Left ventricle myocardium superior (tissue), 1 donor: ENCODE measurements around the gene WDR6. TPM values are rescaled to one million over a fixed set of nuclear protein-coding genes. Genes with fewer than 3 reads are reported as not detected.
A peak's percentile ranks its signal among the peaks of the same experiment; 100 is the strongest.

Experiments used
- ATAC-seq: fragments of 200-7000 bp; cut with Tn5 transposase; one replicate; pipeline ENCODE4 v1.9.1; 2020; ENCODE audit warnings: mild to moderate bottlenecking, moderate library complexity
- DNase-seq: peaks from one replicate; pipeline ENCODE4 v3.0.0-alpha.2; 2020
- intact Hi-C: fragments of 100-400 bp; cut with micrococcal nuclease; formaldehyde crosslinking; loops from one replicate; pipeline ENCODE4 v1.11.0; 2022
- total RNA-seq: library from RNA; stranded (reverse); fragmentation: NEBNext Ultra II Directional; extraction: Animal tissue kit (Norgen Biotek cat#: 25700); gene quantifications from one replicate; pipeline ENCODE4 v1.2.1, GENCODE V29; 2021
- donor health status: DM: no; HTN: yes; CAD: no; lungs with severe emphysema.

The WDR6 gene
- total RNA-seq, 1 donor from 2014 or later: 86.9 TPM

DNA sequence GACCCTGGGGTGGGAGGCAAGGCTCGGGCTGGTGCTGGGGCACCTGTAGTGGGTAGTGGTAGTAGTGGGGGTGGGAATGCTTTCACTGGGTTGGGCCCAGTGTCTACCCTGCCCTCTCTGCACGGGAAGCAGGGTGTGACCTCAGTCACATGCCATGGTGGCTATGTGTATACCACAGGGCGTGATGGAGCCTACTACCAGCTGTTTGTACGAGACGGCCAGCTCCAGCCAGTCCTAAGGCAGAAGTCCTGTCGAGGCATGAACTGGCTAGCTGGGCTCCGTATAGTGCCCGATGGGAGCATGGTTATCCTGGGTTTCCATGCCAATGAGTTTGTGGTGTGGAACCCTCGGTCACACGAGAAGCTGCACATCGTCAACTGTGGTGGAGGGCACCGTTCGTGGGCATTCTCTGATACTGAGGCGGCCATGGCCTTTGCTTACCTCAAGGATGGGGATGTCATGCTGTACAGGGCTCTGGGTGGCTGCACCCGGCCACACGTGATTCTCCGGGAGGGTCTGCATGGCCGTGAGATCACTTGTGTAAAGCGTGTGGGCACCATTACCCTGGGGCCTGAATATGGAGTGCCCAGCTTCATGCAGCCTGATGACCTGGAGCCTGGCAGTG is 6.0 kb downstream of the WDR6 start:
- ATAC-seq (no peak), DNase-seq (no peak)
- intact Hi-C loops: no loop called here

DNA sequence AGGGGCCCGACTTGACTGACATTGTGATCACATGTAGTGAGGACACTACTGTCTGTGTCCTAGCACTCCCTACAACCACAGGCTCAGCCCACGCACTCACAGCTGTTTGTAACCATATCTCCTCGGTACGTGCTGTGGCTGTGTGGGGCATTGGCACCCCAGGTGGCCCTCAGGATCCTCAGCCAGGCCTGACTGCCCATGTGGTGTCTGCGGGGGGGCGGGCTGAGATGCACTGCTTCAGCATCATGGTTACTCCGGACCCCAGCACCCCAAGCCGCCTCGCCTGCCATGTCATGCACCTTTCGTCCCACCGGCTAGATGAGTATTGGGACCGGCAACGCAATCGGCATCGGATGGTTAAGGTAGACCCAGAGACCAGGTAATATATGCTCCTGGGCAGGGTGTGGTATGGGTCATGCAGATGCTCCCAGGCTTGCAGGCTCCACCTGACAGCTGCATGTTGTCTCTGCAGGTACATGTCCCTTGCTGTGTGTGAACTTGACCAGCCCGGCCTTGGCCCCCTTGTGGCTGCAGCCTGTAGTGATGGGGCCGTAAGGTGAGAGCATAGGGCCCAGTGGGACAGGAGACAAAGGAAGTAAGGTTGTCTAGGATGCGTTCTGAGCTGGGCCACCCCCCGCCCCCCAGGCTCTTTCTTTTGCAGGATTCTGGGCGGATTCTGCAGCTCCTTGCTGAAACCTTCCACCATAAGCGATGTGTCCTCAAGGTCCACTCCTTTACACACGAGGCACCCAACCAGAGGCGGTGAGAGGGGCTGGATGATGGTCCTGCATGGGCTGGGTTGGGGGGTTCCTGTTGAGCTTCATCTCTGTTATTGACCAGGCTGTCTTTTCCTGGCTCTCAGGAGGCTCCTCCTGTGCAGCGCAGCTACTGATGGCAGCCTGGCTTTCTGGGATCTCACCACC is 6.8 kb downstream of the WDR6 start:
- intact Hi-C loops: no loop called here
- ATAC-seq (no peak), DNase-seq (no peak)

DNA sequence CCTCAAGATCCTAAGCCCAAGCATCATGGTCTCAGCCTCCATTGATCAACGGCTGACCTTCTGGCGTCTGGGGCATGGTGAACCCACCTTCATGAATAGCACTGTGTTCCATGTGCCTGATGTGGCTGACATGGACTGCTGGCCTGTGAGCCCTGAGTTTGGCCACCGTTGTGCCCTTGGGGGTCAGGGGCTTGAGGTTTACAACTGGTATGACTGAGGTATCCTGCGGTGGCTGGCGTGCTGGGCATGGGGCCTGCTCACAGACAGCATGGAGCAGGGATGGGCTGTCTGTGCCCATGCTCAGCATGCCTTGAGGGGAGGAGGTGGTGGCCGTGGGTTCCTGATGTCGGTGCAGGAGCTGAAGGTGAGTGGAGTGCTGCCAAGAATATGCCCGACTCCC is 7.9 kb downstream of the WDR6 start:
- intact Hi-C loops: no loop called here

DNA sequence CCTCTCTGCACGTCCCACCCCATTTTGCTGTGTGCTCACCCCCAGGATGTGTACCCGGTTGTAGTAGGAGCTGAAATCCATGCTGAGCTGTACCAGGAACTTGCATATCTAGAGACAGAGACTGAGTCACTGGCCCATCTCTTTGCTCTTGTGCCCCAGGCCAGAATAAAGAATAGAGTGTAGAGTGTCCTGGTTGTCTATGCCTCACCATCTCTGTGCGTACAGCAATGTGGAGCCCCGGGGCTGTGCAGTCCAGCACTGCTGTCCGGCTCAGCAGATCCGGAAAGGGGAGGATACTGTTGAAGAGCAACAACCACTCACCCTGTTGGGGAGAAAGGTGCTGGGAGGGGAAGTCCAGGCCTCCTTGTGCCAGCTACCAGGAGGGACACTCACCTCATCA is 8.6 kb downstream of the WDR6 start:
- ATAC-seq (no peak), DNase-seq (no peak)
- intact Hi-C loops: no loop called here

More for the DNA sequence above, 7.9 kb downstream of the WDR6 start:
- DNase-seq (no peak), ATAC-seq (no peak)

- DNase-seq (no peak), ATAC-seq (no peak)
- intact Hi-C loops: no loop called here
Observed at GRCh38 chr3:49016414-49017228, 9.4 kb downstream of the WDR6 start.

- intact Hi-C loops: no loop called here
- DNase-seq (no peak), ATAC-seq (no peak)
Observed at GRCh38 chr3:49017229-49017970, 10.2 kb downstream of the WDR6 start.

GRCh38 chr3:49017971-49018706 is 10.9 kb downstream of the WDR6 start, which contains the start of gene DALRD3:
Gene DALRD3, minus strand, starts transcription at chr3:49018580. Its CDS starts 16 bp downstream, at chr3:49018564.
- DNase-seq (peak; percentile 81), ATAC-seq (peak; percentile 3)
- intact Hi-C loops: no loop called here

DNA sequence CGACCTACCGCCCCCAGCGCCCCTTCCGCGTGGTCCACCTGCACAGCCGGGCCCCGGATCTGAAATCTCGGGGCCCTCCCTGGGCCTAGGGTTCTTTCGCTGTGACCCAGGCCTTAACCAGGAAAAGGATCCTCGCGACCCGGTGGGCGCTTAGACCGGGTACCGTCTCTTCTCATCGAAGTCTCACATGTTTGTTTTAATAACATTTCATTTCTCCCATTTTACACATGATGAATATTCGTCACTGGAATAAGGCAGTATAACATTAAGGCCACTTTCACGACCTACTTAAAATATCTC is 11.5 kb downstream of the WDR6 start:
- intact Hi-C loops: no loop called here
- ATAC-seq (no peak), DNase-seq (no peak)

DNA sequence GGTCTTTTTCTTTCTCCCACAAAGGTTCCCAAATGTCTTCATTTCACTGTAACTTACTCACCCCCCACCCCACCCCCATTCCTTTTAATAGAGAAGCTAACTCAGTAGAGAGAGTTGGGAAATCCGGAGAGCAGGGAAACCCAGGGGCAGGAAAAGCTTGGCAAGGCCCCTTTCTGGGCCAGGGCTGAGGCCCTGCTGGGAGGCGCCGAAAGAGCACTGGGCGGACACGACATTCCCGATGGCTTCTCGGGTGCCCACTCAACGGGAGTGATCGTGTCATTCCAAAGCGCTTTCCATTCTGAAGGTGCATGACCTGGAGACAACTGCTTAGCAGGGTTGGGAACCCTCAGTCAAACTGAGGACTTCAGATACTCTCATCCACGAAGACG is 12.7 kb downstream of the WDR6 start:
- intact Hi-C loops: no loop called here
- DNase-seq (no peak), ATAC-seq (no peak)

- intact Hi-C loops: no loop called here
- DNase-seq (peak; percentile 76), ATAC-seq (peak; percentile 3)
Observed at GRCh38 chr3:49020330-49021212, 13.4 kb downstream of the WDR6 start.

DNA sequence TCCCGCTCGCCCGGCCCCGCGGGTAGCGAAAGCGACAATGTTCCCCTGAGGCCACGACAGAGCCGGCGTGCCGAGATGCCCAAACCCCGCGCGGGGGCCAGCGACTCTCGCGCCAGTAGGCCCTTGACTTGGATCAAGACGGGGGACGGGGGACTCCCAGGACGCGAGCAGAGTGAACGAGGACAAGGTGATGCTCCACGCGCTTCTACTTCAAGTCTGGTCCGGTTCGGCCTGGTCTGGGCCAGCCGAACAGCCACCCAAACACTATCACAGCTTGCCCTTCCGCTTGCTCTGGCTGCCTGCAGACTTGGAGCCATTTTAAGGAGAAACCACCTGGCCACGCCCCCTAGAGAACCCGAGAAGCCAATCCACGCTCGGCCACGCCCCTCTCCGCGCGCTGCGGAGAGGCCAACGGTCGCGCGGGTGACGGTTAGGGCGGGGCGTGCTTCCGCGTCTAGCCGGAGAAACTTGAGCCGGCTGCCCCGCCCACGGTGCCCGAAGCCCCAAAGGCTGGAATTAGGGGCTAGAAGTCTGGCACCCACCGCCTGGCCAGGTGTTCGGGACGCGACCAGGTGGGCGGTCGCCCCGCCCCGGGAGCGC is 14.1 kb downstream of the WDR6 start:
- intact Hi-C loops: no loop called here

DNA sequence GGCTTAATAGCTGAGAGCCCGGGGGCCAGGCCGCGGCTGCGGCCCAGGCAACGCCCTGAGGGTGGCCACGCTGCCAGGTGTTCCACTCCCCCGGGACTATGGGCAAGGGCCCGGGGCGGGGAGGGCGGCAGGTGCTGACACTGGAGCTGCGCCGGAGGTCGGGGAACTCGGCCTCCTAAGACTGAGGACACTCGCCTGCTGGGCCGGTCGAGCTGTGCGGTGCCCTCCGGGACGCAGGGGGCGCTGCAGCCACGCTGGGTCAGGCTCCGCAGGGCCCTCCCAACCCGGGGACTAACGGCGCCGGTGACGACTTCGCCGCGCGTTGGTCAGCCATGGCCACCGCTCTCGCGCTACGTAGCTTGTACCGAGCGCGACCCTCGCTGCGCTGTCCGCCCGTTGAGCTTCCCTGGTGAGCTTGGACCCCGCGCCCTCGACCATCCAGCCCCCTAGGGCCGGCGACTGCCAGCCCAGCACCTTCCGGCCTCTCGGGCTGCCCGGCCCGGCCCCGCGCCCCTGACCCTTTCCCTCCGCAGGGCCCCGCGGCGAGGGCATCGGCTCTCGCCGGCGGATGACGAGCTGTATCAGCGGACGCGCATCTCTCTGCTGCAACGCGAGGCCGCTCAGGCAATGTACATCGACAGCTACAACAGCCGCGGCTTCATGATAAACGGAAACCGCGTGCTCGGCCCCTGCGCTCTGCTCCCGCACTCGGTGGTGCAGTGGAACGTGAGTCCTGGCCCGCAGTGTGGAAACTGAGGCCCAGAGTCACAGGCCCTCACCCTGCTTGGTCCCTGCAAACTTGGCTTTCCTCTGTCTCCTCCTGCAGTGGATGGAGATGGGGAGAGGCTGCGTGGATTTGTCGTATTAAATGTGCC is 14.9 kb downstream of the WDR6 start, which contains the start of gene NDUFAF3:
Gene NDUFAF3, plus strand, starts transcription at position 309 of the 875 bp plus-strand sequence. Its CDS starts 24 bp downstream, at position 333.
- intact Hi-C loops: no loop called here
- peak; percentile 96 for DNase-seq
- ATAC-seq: peak; percentile 85

More for the DNA sequence above, 14.1 kb downstream of the WDR6 start:
- DNase-seq (peak; percentile 100), ATAC-seq (peak; percentile 89)

GRCh38 chr3:49022688-49023171 is 15.5 kb downstream of the WDR6 start:
- no peak for ATAC-seq
- DNase-seq: no peak
- intact Hi-C loops: no loop called here

DNA sequence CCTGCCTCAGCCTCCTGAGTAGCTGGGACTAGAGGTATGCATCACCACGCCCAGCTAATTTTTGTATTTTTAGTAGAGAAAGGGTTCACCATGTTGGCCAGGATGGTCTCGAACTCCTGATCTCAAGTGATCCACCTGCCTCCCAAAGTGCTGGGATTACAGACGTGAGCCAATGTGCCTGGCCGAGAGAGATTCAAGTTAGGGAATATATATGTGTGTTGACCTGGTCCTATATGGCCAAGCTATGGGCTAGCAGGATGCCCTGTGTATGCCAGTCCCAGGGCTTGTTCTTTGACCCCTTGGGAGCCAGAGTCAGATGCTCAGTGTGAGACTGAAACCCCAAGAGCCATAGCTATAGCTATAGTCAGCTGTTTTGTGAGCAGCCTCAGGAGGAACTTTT is 16.6 kb downstream of the WDR6 start:
- ATAC-seq (no peak), DNase-seq (no peak)
- intact Hi-C loops: no loop called here

GRCh38 chr3:49024449-49024848 is 17.3 kb downstream of the WDR6 start:
- intact Hi-C loops: no loop called here
- no peak for DNase-seq
- no peak for ATAC-seq
